IMR-90 (cell line): ENCODE data around the gene SEMA5A.

Experiments used
- BHLHE40 ChIP-seq: fragments of 150-350 bp; IDR thresholded peaks from 2 replicates; pipeline ENCODE4 v1.6.1; 2016; ENCODE audit warnings: mild to moderate bottlenecking, low read depth, low read length
- CHD1 ChIP-seq: IDR thresholded peaks from 2 replicates; pipeline ENCODE4 v1.6.1; 2012; ENCODE audit warnings: low read depth, low read length, improper control_type of control experiment
- ELK1 ChIP-seq: fragments of 150-350 bp; IDR thresholded peaks from 2 replicates; pipeline ENCODE4 v1.6.1; 2016; ENCODE audit warnings: low read depth, mild to moderate bottlenecking, low read length, moderate library complexity, borderline replicate concordance
- MAFK ChIP-seq: IDR thresholded peaks from 2 replicates; pipeline ENCODE4 v1.6.1; 2012; ENCODE audit warnings: low read depth, low read length, improper control_type of control experiment
- MAZ ChIP-seq: IDR thresholded peaks from 2 replicates; pipeline ENCODE4 v1.6.1; 2012; ENCODE audit warnings: low read depth, mild to moderate bottlenecking, low read length, improper control_type of control experiment, moderate library complexity, borderline replicate concordance
- MXI1 ChIP-seq: IDR thresholded peaks from 2 replicates; pipeline ENCODE4 v1.6.1; 2012; ENCODE audit warnings: low read depth, mild to moderate bottlenecking, low read length, moderate library complexity, borderline replicate concordance
- NFE2L2 ChIP-seq: fragments of 150-350 bp; IDR thresholded peaks from 2 replicates; pipeline ENCODE4 v1.6.1; 2016; ENCODE audit warnings: low read depth, mild to moderate bottlenecking, low read length
- POLR2A ChIP-seq: IDR thresholded peaks from 2 replicates; pipeline ENCODE4 v1.6.1; 2012; ENCODE audit warnings: mild to moderate bottlenecking, low read depth, low read length
- RAD21 ChIP-seq: IDR thresholded peaks from 2 replicates; pipeline ENCODE4 v1.6.1; 2012; ENCODE audit warnings: low read length, improper control_type of control experiment
- RCOR1 ChIP-seq: IDR thresholded peaks from 2 replicates; pipeline ENCODE4 v1.6.1; 2012; ENCODE audit warnings: mild to moderate bottlenecking, low read length, improper control_type of control experiment; ENCODE audit not compliant: insufficient replicate concordance
- RFX5 ChIP-seq: IDR thresholded peaks from 2 replicates; pipeline ENCODE4 v1.8.0; 2012; ENCODE audit warnings: low read depth, mild to moderate bottlenecking, low read length, moderate library complexity
- SMC3 ChIP-seq: fragments of 150-350 bp; IDR thresholded peaks from 2 replicates; pipeline ENCODE4 v1.6.1; 2016; ENCODE audit warnings: low read depth, mild to moderate bottlenecking, antibody characterized with exemption, low read length, moderate library complexity
- USF2 ChIP-seq: fragments of 150-350 bp; IDR thresholded peaks from 2 replicates; pipeline ENCODE4 v1.6.1; 2017; ENCODE audit warnings: mild to moderate bottlenecking, antibody characterized with exemption, low read length, low read depth
- TF ChIP-seq, protein P1 (sequence below): conservative IDR thresholded peaks from 2 replicates; pipeline ENCODE4 v1.5.1; 2012; ENCODE audit warnings: mild to moderate bottlenecking, low read depth, low read length, improper control_type of control experiment

DNA sequence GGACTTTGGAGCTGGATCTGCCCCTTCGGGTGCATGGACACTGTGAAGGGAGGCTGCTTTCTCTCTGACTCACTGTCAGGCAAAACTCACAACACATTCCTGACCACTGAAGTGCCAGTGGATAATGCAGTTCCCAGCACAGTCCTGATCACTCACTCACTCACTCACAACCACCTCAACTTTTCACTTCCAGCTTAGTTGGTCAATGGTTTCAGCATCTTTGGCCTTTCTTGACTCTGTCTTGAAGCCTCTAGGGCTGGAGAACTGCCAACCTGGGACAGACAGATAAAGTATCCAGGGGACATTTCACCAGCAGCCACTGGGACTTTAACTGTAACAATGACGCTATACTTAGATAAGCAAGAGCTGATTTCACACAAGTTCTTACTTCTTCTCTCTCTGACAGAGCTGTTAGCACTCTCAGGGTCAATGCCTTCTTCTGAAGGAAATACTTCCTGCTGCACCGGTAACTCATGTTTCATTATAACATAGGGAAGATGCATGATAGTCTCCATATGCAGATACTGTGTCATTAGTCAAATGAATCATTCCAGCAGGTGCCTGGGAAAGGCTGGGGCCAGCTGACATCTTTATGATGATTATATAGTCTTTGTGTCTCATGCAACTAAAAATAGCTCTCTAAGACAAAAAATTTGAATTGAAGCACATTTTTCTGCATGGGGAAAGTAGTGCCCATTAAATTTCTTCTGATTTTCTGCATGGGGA lies 499.0 kb downstream of the SEMA5A start:
- TF ChIP-seq RFX5, result no peak
- TF ChIP-seq SMC3, result no peak
- TF ChIP-seq ELK1, result no peak
- TF ChIP-seq, protein P1, sequence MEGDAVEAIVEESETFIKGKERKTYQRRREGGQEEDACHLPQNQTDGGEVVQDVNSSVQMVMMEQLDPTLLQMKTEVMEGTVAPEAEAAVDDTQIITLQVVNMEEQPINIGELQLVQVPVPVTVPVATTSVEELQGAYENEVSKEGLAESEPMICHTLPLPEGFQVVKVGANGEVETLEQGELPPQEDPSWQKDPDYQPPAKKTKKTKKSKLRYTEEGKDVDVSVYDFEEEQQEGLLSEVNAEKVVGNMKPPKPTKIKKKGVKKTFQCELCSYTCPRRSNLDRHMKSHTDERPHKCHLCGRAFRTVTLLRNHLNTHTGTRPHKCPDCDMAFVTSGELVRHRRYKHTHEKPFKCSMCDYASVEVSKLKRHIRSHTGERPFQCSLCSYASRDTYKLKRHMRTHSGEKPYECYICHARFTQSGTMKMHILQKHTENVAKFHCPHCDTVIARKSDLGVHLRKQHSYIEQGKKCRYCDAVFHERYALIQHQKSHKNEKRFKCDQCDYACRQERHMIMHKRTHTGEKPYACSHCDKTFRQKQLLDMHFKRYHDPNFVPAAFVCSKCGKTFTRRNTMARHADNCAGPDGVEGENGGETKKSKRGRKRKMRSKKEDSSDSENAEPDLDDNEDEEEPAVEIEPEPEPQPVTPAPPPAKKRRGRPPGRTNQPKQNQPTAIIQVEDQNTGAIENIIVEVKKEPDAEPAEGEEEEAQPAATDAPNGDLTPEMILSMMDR, result no peak
- TF ChIP-seq POLR2A, result no peak
- TF ChIP-seq USF2, result 0 out of 2 replicates have a peak, but pooled peaks have one; percentile 35
- no peak for TF ChIP-seq MAFK
- no peak for TF ChIP-seq MXI1
- TF ChIP-seq RCOR1, result no peak
- peak; percentile 73 for TF ChIP-seq BHLHE40
- TF ChIP-seq NFE2L2, result no peak
- peak; percentile 32 for TF ChIP-seq RAD21
- peak; percentile 61; the same call in 1 of the 2 replicates for TF ChIP-seq MAZ
- TF ChIP-seq CHD1, result peak; percentile 45; the same call in 1 of the 2 replicates
